Pancreas (tissue), 10 donors: ENCODE measurements around the gene COL5A1. TPM values are rescaled to one million over a fixed set of nuclear protein-coding genes. Genes with fewer than 3 reads are reported as not detected.

ENCODE experiments used
- ATAC-seq, 4 donors: fragments of 200-7000 bp; cut with Tn5 transposase; one replicate each; pipeline versions ENCODE4 v1.8.0 to v1.9.1; 2020; ENCODE audit warnings: mild to moderate bottlenecking in 4 of 4, moderate library complexity in 4 of 4
- DNase-seq, 6 donors: peaks; one replicate each; pipeline ENCODE4 v3.0.0-alpha.2; 2020
- FAIRE-seq: peaks from 2 replicates; lab custom pipeline; 2012; peaks lifted over from hg19 to GRCh38; lab: Jason Lieb, UNC
- H3K27ac ChIP-seq, 4 donors: fragments of 200-600 bp; sonication (generic); 1 replicate in 3 of 4; 2 replicates in 1 of 4; pipeline versions ENCODE4 v1.5.0 to v1.8.0; 2020
- H3K27me3 ChIP-seq, 4 donors: fragments of 200-600 bp; one replicate each; pipeline ENCODE4 v1.8.0; 2021
- H3K36me3 ChIP-seq, 3 donors: fragments of 200-600 bp; sonication (generic) in 1 of 3; one replicate each; pipeline versions ENCODE4 v1.5.0 to v1.8.0; 2020 to 2021
- H3K4me1 ChIP-seq, 3 donors: fragments of 200-600 bp; one replicate each; pipeline ENCODE4 v1.8.0; 2021
- H3K4me3 ChIP-seq, 4 donors: fragments of 200-600 bp; sonication (generic) in 2 of 4; one replicate each; pipeline versions ENCODE4 v1.5.0 to v1.8.0; 2020 to 2021
- H3K9me3 ChIP-seq, 4 donors: fragments of 200-600 bp; one replicate each; pipeline ENCODE4 v1.8.0; 2021
- CTCF ChIP-seq, 4 donors: fragments of 200-600 bp; sonication (generic) in 3 of 4; IDR thresholded peaks; one replicate each; pipeline versions ENCODE4 v1.5.0 to v1.8.0; 2021; ENCODE audit warnings: antibody characterized with exemption in 4 of 4
- WGBS, 2 donors: extraction: QIAGEN DNeasy Blood & Tissue Kit; methylation state at CpG; one replicate each; pipeline ENCODE4 v1.1.7; 2013; 5-methylcytosine and 5-hydroxymethylcytosine counted together
- intact Hi-C, 3 donors: fragments of 100-400 bp; cut with DNase I; formaldehyde crosslinking; loops; one replicate each; pipeline versions ENCODE4 v1.11.1 to v1.14.2; 2022
- polyA plus RNA-seq, 2 donors: library from polyadenylated mRNA; stranded (reverse); fragments of 200-250 nt; gene quantifications; one replicate each; pipeline ENCODE4 v1.2.3, GENCODE V29; 2013
- total RNA-seq, 6 donors: library from RNA; stranded (reverse); fragmentation: NEBNext Ultra II Directional in 4 of 6; extraction: Animal tissue kit (Norgen Biotek cat#: 25700) in 4 of 6; gene quantifications; one replicate each; pipeline versions ENCODE4 v1.2.1 to v1.2.4, GENCODE V29; 2021 to 2023
- donor health status: healthy with polysubstance abuse.
- donor health status: DM: no; HTN: no; CAD: no; lungs with moderate emphysema.
- donor health status: DM: no; HTN: no; CAD: no.
- donor health status: control.
- donor health status: control.
- donor health status: Bipolar disorder and iron deficiency.
- donor health status: DM: yes; HTN: yes; CAD: no.
- donor health status: DM: no; HTN: no; CAD: no.
- donor health status: DM: no; HTN: no; CAD: no.
- donor health status: DM: yes; HTN: yes; CAD: no.

Gene COL5A1
- total and polyA plus RNA-seq, 8 donors, result 1.2 to 62.8 (median 3.5) TPM

GRCh38 chr9:134655101-134655500, 13.5 kb downstream of the COL5A1 start:
- H3K4me3 ChIP-seq, result no peak overlapping the region
- intact Hi-C loops, result no loop called here
- ATAC-seq, result no peak
- no peaks in the 10 kb centered on the region for H3K9me3 ChIP-seq
- peak in 2 of 6 donors; percentile 33 to 47 for DNase-seq
- no peak overlapping the region for H3K27ac ChIP-seq
- no peaks in the 10 kb centered on the region for H3K27me3 ChIP-seq
- FAIRE-seq, result no peak
- no peak for TF ChIP-seq CTCF (IDR thresholded peaks at IDR 0.05)
- no peaks in the 10 kb centered on the region for H3K36me3 ChIP-seq
- WGBS, 2 donors, result 49% methylated on average over 11 of the region's 11 CpGs
- H3K4me1 ChIP-seq, result no peaks in the 10 kb centered on the region

GRCh38 chr9:134655586-134656333, 14.2 kb downstream of the COL5A1 start:
- no peak for TF ChIP-seq CTCF (IDR thresholded peaks at IDR 0.05)
- H3K36me3 ChIP-seq, result no peaks in the 10 kb centered on the region
- 60 to 61% methylated on average over 10 of the region's 10 CpGs for WGBS, 2 donors
- no peaks in the 10 kb centered on the region for H3K27me3 ChIP-seq
- no peak overlapping the region for H3K27ac ChIP-seq
- DNase-seq (peak in 2 of 6 donors; percentile 50 to 57), ATAC-seq (no peak), FAIRE-seq (no peak)
- H3K4me3 ChIP-seq, result no peak overlapping the region
- no peaks in the 10 kb centered on the region for H3K9me3 ChIP-seq
- no peaks in the 10 kb centered on the region for H3K4me1 ChIP-seq
- intact Hi-C loops, result no loop called here

- DNase-seq, result peak in 1 of 6 donors; percentile 23
- no peaks in the 10 kb centered on the region for H3K9me3 ChIP-seq
- no peaks in the 10 kb centered on the region for H3K4me1 ChIP-seq
- TF ChIP-seq CTCF (IDR thresholded peaks at IDR 0.05), result no peak
- H3K4me3 ChIP-seq, result no peak overlapping the region
- ATAC-seq, result no peak
- FAIRE-seq, result no peak
- no peaks in the 10 kb centered on the region for H3K27me3 ChIP-seq
- no peak overlapping the region for H3K27ac ChIP-seq
- intact Hi-C loops, result no loop called here
- H3K36me3 ChIP-seq, result no peaks in the 10 kb centered on the region
- WGBS, 2 donors, result 32 to 43% methylated on average over 12 of the region's 12 CpGs
Observed at GRCh38 chr9:134656334-134657006, 14.9 kb downstream of the COL5A1 start.

- H3K27me3 ChIP-seq, result no peaks in the 10 kb centered on the region
- FAIRE-seq (no peak), DNase-seq (peak in 3 of 6 donors; percentile 5 to 43 (median 42)), ATAC-seq (no peak)
- H3K27ac ChIP-seq, result no peak overlapping the region
- no peak overlapping the region for H3K4me3 ChIP-seq
- no peak for TF ChIP-seq CTCF (IDR thresholded peaks at IDR 0.05)
- no peaks in the 10 kb centered on the region for H3K9me3 ChIP-seq
- H3K36me3 ChIP-seq, result no peaks in the 10 kb centered on the region
- 50 to 60% methylated on average over 20 of the region's 20 CpGs for WGBS, 2 donors
- no peaks in the 10 kb centered on the region for H3K4me1 ChIP-seq
- intact Hi-C loops, result no loop called here
Observed at GRCh38 chr9:134657666-134658377, 16.2 kb downstream of the COL5A1 start.
